ENCODE results near the gene SARDH.

- TF ChIP-seq, protein P1, sequence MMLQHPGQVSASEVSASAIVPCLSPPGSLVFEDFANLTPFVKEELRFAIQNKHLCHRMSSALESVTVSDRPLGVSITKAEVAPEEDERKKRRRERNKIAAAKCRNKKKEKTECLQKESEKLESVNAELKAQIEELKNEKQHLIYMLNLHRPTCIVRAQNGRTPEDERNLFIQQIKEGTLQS (IDR thresholded peaks at IDR 0.05; ENCODE audit: insufficient read depth, low read depth, low read length): no peak
- no peak for TF ChIP-seq RAD21 (IDR thresholded peaks at IDR 0.05 in 1 of 2, conservative IDR thresholded peaks at IDR 0.05 in 1 of 2; ENCODE audit: low read depth in 2 of 2, low read length in 2 of 2)
- no peak for TF ChIP-seq EZH2 (IDR thresholded peaks at IDR 0.05; ENCODE audit: low read depth, low read length, severe bottlenecking)
These were observed 46.8 kb upstream of the SARDH start for GRCh38 chr9:133784731-133785561.
